Measurements from ENCODE around the gene LRFN2. TPM values are rescaled to one million over a fixed set of nuclear protein-coding genes. Genes with fewer than 3 reads are reported as not detected.

Gene LRFN2
- total RNA-seq, 2 experiments from 2014 or later, result not detected

GRCh38 chr6:40520678-40521077 is 66.5 kb downstream of the LRFN2 start:
- ATAC-seq (ENCODE audit: poor library complexity) (no peak), DNase-seq (no peak)
- Histone ChIP-seq H3K36me3 (ENCODE audit: insufficient read depth, low read length) (no peaks in the 10 kb centered on the region), H3K4me1 (ENCODE audit: insufficient read depth, low read length) (no peaks in the 10 kb centered on the region), H3K27me3 (ENCODE audit: control insufficient read depth in 1 of 2, insufficient read depth in 2 of 2, low read length in 2 of 2) (no peaks in the 10 kb centered on the region), H3K9me3 (ENCODE audit: control insufficient read depth in 1 of 2, insufficient read depth in 1 of 2, low read length in 2 of 2) (no peaks in the 10 kb centered on the region), H3K27ac (ENCODE audit: low read depth in 1 of 2, low read length in 2 of 2) (no peak overlapping the region), H3K4me3 (ENCODE audit: low read length) (no peak overlapping the region)
- intact Hi-C loops (cut with DNase I, micrococcal nuclease), result no loop called here
- peaks cover 4% of the 10 kb centered on the region for H3K4me1 Mint-ChIP-seq (ENCODE audit: low read depth)
- ChIA-PET POLR2A (no interaction called here), CTCF (no interaction called here)
- no peaks in the 10 kb centered on the region for H3K36me3 Mint-ChIP-seq (ENCODE audit: low read depth)
- no peaks in the 10 kb centered on the region for H3K27me3 Mint-ChIP-seq
- no peak overlapping the region for H3K4me3 Mint-ChIP-seq
- TF ChIP-seq, protein P1, sequence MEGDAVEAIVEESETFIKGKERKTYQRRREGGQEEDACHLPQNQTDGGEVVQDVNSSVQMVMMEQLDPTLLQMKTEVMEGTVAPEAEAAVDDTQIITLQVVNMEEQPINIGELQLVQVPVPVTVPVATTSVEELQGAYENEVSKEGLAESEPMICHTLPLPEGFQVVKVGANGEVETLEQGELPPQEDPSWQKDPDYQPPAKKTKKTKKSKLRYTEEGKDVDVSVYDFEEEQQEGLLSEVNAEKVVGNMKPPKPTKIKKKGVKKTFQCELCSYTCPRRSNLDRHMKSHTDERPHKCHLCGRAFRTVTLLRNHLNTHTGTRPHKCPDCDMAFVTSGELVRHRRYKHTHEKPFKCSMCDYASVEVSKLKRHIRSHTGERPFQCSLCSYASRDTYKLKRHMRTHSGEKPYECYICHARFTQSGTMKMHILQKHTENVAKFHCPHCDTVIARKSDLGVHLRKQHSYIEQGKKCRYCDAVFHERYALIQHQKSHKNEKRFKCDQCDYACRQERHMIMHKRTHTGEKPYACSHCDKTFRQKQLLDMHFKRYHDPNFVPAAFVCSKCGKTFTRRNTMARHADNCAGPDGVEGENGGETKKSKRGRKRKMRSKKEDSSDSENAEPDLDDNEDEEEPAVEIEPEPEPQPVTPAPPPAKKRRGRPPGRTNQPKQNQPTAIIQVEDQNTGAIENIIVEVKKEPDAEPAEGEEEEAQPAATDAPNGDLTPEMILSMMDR (IDR thresholded peaks at IDR 0.05), result no peak
- no peak overlapping the region for H3K27ac Mint-ChIP-seq
- no peaks in the 10 kb centered on the region for H3K9me3 Mint-ChIP-seq

GRCh38 chr6:40520084-40520483 is 67.1 kb downstream of the LRFN2 start:
- H3K36me3 ChIP-seq (ENCODE audit: insufficient read depth, low read length), result no peaks in the 10 kb centered on the region
- H3K27me3 Mint-ChIP-seq, result no peaks in the 10 kb centered on the region
- H3K36me3 Mint-ChIP-seq (ENCODE audit: low read depth), result no peaks in the 10 kb centered on the region
- no peak for ATAC-seq (ENCODE audit: poor library complexity)
- no peaks in the 10 kb centered on the region for H3K9me3 ChIP-seq (ENCODE audit: control insufficient read depth in 1 of 2, insufficient read depth in 1 of 2, low read length in 2 of 2)
- no peak for DNase-seq
- H3K4me1 ChIP-seq (ENCODE audit: insufficient read depth, low read length), result no peaks in the 10 kb centered on the region
- no peak overlapping the region for H3K27ac Mint-ChIP-seq
- H3K27me3 ChIP-seq (ENCODE audit: control insufficient read depth in 1 of 2, insufficient read depth in 2 of 2, low read length in 2 of 2), result no peaks in the 10 kb centered on the region
- no peak overlapping the region for H3K4me3 ChIP-seq (ENCODE audit: low read length)
- TF ChIP-seq, protein P1 (IDR thresholded peaks at IDR 0.05), result no peak
- H3K4me3 Mint-ChIP-seq, result no peak overlapping the region
- intact Hi-C loops (cut with DNase I, micrococcal nuclease), result no loop called here
- CTCF ChIA-PET, result no interaction called here
- H3K9me3 Mint-ChIP-seq, result no peaks in the 10 kb centered on the region
- POLR2A ChIA-PET, result no interaction called here
- no peak overlapping the region for H3K27ac ChIP-seq (ENCODE audit: low read depth in 1 of 2, low read length in 2 of 2)
- H3K4me1 Mint-ChIP-seq (ENCODE audit: low read depth), result peaks cover 4% of the 10 kb centered on the region

GRCh38 chr6:40517654-40518053 is 69.5 kb downstream of the LRFN2 start:
- ATAC-seq (ENCODE audit: poor library complexity), result no peak
- H3K27ac Mint-ChIP-seq, result no peak overlapping the region
- no peak for DNase-seq
- H3K4me3 Mint-ChIP-seq, result no peak overlapping the region
- CTCF ChIA-PET, result no interaction called here
- H3K4me1 Mint-ChIP-seq (ENCODE audit: low read depth), result peaks cover 4% of the 10 kb centered on the region
- H3K9me3 Mint-ChIP-seq, result no peaks in the 10 kb centered on the region
- no peaks in the 10 kb centered on the region for H3K27me3 ChIP-seq (ENCODE audit: control insufficient read depth in 1 of 2, insufficient read depth in 2 of 2, low read length in 2 of 2)
- TF ChIP-seq, protein P1 (IDR thresholded peaks at IDR 0.05), result no peak
- intact Hi-C loops (cut with DNase I, micrococcal nuclease), result no loop called here
- H3K4me3 ChIP-seq (ENCODE audit: low read length), result no peak overlapping the region
- no peaks in the 10 kb centered on the region for H3K4me1 ChIP-seq (ENCODE audit: insufficient read depth, low read length)
- no peaks in the 10 kb centered on the region for H3K27me3 Mint-ChIP-seq
- POLR2A ChIA-PET, result no interaction called here
- H3K27ac ChIP-seq (ENCODE audit: low read depth in 1 of 2, low read length in 2 of 2), result no peak overlapping the region
- no peaks in the 10 kb centered on the region for H3K36me3 Mint-ChIP-seq (ENCODE audit: low read depth)
- H3K36me3 ChIP-seq (ENCODE audit: insufficient read depth, low read length), result no peaks in the 10 kb centered on the region
- no peaks in the 10 kb centered on the region for H3K9me3 ChIP-seq (ENCODE audit: control insufficient read depth in 1 of 2, insufficient read depth in 1 of 2, low read length in 2 of 2)
